ENCODE results near the gene SND1.

DNA sequence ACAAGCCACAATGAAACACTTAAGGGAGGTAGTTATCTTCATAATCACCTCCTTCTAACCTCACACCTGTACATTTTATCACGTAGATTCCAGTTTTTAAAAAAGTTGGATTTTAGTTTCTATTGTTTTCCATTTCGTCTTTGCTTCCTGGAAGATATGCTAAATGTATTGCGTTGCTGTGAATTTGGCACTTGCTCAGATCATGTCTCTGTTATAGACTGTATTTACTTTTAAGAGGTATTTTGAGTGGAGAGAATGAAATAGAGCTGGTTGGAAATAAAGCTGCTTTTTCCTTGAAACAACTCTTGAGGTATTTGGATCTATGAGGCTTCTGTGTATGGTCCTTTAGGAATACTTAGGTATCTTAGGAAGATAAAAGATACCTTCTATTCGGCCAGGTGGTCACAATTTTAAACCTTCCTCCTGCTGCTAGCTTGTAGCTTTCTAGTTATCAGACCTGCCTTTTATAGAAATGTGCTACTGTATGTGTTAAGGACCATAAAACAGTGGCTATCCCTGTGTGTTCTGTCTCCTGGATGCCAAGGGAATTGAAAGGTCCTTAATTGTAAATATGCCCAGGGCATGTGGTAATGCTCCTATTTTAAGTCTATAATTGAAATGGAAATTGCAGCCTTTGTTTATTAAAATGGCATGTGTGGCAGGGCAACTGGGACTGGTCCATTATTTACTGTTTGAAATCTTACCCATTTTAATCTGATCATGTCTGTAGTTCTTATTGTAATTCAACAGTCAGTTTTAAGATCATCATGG is 147.7 kb downstream of the SND1 start:
- TF ChIP-seq ZNF565 (CRISPR knock-in tag; conservative IDR thresholded peaks at IDR 0.05; ENCODE audit: low read depth) (no peak), ARNTL (CRISPR knock-in tag; IDR thresholded peaks at IDR 0.05; ENCODE audit: borderline replicate concordance, low read depth) (no peak), ISL1 (CRISPR knock-in tag; IDR thresholded peaks at IDR 0.05) (0 out of 2 replicates have a peak, but pooled peaks have one; percentile 16), ZFP30 (CRISPR knock-in tag; IDR thresholded peaks at IDR 0.05) (no peak), CSRNP3 (CRISPR knock-in tag; IDR thresholded peaks at IDR 0.05) (no peak), CREB5 (CRISPR knock-in tag; IDR thresholded peaks at IDR 0.05; ENCODE audit: low read depth) (no peak), ZNF70 (CRISPR knock-in tag; IDR thresholded peaks at IDR 0.05) (no peak), OSR1 (CRISPR knock-in tag; IDR thresholded peaks at IDR 0.05) (no peak), TCF4 (CRISPR knock-in tag; IDR thresholded peaks at IDR 0.05; ENCODE audit: borderline replicate concordance) (peak; percentile 47; the same call in 1 of the 2 replicates), RARB (CRISPR knock-in tag; IDR thresholded peaks at IDR 0.05) (no peak), ZNF8 (CRISPR knock-in tag; IDR thresholded peaks at IDR 0.05) (no peak), ZC3H10 (CRISPR knock-in tag; IDR thresholded peaks at IDR 0.05) (no peak), ZFP3 (CRISPR knock-in tag; IDR thresholded peaks at IDR 0.05) (no peak)
- TF ChIP-seq, protein P1, sequence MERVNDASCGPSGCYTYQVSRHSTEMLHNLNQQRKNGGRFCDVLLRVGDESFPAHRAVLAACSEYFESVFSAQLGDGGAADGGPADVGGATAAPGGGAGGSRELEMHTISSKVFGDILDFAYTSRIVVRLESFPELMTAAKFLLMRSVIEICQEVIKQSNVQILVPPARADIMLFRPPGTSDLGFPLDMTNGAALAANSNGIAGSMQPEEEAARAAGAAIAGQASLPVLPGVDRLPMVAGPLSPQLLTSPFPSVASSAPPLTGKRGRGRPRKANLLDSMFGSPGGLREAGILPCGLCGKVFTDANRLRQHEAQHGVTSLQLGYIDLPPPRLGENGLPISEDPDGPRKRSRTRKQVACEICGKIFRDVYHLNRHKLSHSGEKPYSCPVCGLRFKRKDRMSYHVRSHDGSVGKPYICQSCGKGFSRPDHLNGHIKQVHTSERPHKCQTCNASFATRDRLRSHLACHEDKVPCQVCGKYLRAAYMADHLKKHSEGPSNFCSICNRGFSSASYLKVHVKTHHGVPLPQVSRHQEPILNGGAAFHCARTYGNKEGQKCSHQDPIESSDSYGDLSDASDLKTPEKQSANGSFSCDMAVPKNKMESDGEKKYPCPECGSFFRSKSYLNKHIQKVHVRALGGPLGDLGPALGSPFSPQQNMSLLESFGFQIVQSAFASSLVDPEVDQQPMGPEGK (CRISPR knock-in tag; IDR thresholded peaks at IDR 0.05; ENCODE audit: borderline replicate concordance), result no peak
